Panc1 (cell line): ENCODE data around the gene SPDYE17. TPM values are rescaled to one million over a fixed set of nuclear protein-coding genes. Genes with fewer than 3 reads are reported as not detected.
"Not testable (repeated sequence)": the region's sequence is repeated elsewhere in the genome, so short reads cannot be mapped to it uniquely, and the experiment has no call there.

Source experiments
- ATAC-seq: fragments of 200-7000 bp; cut with Tn5 transposase; 2 replicates; pipeline ENCODE4 v1.9.1; 2020; ENCODE audit warnings: mild to moderate bottlenecking, moderate library complexity
- BruUV-seq: library from RNA; stranded (reverse); fragments of 400-500 nt; replicated peaks from 2 replicates; lab custom pipeline; 2021; lab: Mats Ljungman, UMichigan
- CTCF ChIA-PET: fragments of 300-600 bp; sonication (Branson Sonifier 250); formaldehyde crosslinking; loops from one replicate; lab custom pipeline; 2022; ENCODE audit warnings: antibody characterized with exemption; lab: Charles Lee
- POLR2A ChIA-PET: fragments of 300-600 bp; sonication (Branson Sonifier 250); formaldehyde crosslinking; loops from one replicate; lab custom pipeline; 2022; ENCODE audit warnings: antibody characterized with exemption; lab: Charles Lee
- DNase-seq: peaks from one replicate; pipeline ENCODE4 v3.0.0-alpha.2; 2010; ENCODE audit warnings: low read depth, low spot score
- H3K27ac ChIP-seq: 2 replicates; pipeline ENCODE4 v1.5.1; 2011; ENCODE audit warnings: mild to moderate bottlenecking, low read length, inconsistent platforms
- H3K27me3 ChIP-seq: fragments of 200-500 bp; sonication (Bioruptor generic); 2 replicates; pipeline ENCODE4 v1.6.0; 2014; ENCODE audit warnings: low read length, inconsistent platforms; ENCODE audit not compliant: control insufficient read depth, insufficient read depth
- H3K36me3 ChIP-seq: fragments of 200-500 bp; sonication (Bioruptor generic); 2 replicates; pipeline ENCODE4 v1.5.1; 2014; ENCODE audit warnings: inconsistent platforms, mild to moderate bottlenecking, low read length, moderate library complexity; ENCODE audit not compliant: control insufficient read depth, insufficient read depth
- H3K4me1 ChIP-seq: 2 replicates; pipeline ENCODE4 v1.5.1; 2011; ENCODE audit warnings: inconsistent platforms, mild to moderate bottlenecking, low read length, moderate library complexity; ENCODE audit not compliant: control insufficient read depth, insufficient read depth
- H3K4me3 ChIP-seq, 2 experiments: 2 replicates each; pipeline ENCODE4 v1.5.1; 2011 to 2012; ENCODE audit warnings: low read depth in 2 of 2, low read length in 2 of 2, mild to moderate bottlenecking in 2 of 2, inconsistent platforms in 1 of 2, moderate library complexity in 1 of 2
- H3K9me3 ChIP-seq: fragments of 200-500 bp; sonication (Bioruptor generic); 2 replicates; pipeline ENCODE4 v1.5.1; 2014; ENCODE audit warnings: low read depth, mild to moderate bottlenecking, inconsistent platforms, low read length, moderate library complexity; ENCODE audit not compliant: control insufficient read depth, insufficient read depth
- in situ Hi-C: cut with HindIII; loops from 2 replicates; pipeline ENCODE4 v1.10.0; 2016; ENCODE audit warnings: low sequenced_read_pairs, low pct_unique_long_range_greater_than_20kb
- intact Hi-C: fragments of 100-400 bp; cut with micrococcal nuclease; formaldehyde crosslinking; loops from one replicate; pipeline ENCODE4 v1.10.0; 2022; ENCODE audit not compliant: unreplicated experiment
- total RNA-seq: library from RNA; stranded (reverse); gene quantifications from one replicate; pipeline ENCODE4 v1.2.1, GENCODE V29; 2021; ENCODE audit not compliant: unreplicated experiment

The SPDYE17 gene
- total RNA-seq, 1 experiment from 2014 or later: not detected

DNA sequence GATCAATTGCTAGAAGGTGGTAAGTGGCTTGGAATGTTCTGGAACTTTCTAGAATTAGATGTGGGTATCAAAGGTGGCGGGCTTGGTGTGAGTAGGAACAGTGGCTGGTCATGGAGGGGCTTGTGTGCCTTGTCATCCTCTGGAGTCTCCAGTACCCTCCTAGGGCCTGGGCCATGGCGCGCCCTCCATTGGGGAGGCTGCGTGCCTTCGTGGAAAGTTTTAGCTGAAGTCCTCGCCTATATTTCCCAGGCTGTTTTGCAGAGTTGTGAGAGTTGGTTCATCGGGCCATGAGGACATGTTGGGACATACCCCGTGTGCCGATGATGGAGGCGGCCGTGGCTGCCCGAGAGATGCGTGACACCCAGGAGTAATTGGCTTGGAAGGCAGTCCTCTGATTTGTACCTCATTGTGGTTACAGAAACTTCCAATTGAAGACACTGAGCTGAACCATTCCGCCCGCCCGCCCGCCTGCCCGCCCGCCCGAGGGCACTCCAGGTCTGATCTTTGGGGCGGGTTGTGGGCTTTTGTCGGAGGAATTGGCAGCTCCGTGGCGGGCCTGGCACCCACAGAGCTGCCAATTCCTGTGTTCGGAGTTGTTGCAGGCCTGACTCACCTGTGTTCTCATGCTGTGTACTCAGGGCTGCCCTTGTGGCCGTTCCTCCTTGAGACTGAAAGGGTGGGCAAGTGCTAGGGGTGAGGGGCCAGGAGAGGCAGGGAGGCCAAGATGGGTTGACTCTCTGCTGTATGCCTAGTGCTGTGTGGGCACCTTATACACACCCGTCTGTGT lies 57.2 kb downstream of the SPDYE17 start:
- H3K27me3 ChIP-seq, H3K9me3 ChIP-seq, CTCF ChIA-PET, H3K36me3 ChIP-seq, DNase-seq, H3K4me3 ChIP-seq, ATAC-seq, H3K27ac ChIP-seq, POLR2A ChIA-PET, BruUV-seq, H3K4me1 ChIP-seq, intact Hi-C loops, in situ Hi-C loops: not testable (repeated sequence)

DNA sequence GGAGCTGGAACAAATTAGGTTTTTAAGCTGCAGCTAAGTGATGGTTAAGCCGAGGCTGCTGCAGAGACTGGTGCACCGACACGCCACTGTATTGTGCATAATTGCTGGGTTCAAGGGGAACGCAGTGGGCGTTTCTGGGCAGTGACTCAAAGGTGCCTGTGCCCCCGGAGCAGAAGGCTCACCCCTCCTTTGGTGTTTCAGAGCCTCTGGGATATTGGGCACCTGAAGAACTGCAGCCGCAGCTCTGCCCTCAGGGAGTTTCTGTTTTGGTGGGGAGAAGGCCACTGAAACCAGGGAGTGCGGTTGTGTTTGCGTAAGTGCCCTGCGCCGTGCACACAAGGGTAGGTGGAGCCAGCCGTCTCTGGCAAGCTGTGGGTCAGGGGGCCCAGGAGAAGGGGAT lies 57.8 kb downstream of the SPDYE17 start:
- in situ Hi-C loops, H3K4me3 ChIP-seq, BruUV-seq, ATAC-seq, POLR2A ChIA-PET, H3K27ac ChIP-seq, intact Hi-C loops, H3K9me3 ChIP-seq, DNase-seq, H3K27me3 ChIP-seq, CTCF ChIA-PET, H3K36me3 ChIP-seq, H3K4me1 ChIP-seq: not testable (repeated sequence)

DNA sequence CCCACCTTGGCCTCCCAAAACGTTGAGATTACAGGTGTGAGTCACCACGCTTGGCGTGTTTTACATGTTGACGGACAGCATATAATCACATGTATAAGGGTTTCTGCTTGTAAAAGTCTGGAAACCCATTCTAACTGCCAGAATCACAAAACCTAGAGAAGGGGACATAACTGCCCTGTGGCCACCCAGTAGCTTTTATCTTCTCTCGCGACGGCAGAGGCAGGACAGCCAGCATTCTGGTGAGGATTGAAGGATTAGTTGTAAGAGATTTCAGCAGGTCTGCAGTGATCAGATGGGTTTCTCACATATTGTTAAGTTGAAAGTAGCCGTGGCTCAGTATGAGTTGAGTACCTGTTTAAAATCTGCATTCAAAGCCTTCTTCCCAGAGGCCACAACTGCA lies 59.8 kb downstream of the SPDYE17 start:
- ATAC-seq, H3K4me3 ChIP-seq, H3K9me3 ChIP-seq, H3K27ac ChIP-seq, H3K27me3 ChIP-seq, POLR2A ChIA-PET, H3K4me1 ChIP-seq, intact Hi-C loops, in situ Hi-C loops, DNase-seq, H3K36me3 ChIP-seq, CTCF ChIA-PET, BruUV-seq: not testable (repeated sequence)

Other genes with a start within 250 kb of the SPDYE17 start
- gene SPDYE18, start 30.2 kb upstream of the SPDYE17 start, total RNA-seq: not detected
- gene CCDC146, start 90.3 kb upstream of the SPDYE17 start, total RNA-seq: 1.2 TPM
- not detected for gene FGL2, start 167.5 kb upstream of the SPDYE17 start, total RNA-seq